ENCODE results near the gene NIF3L1.

DNA sequence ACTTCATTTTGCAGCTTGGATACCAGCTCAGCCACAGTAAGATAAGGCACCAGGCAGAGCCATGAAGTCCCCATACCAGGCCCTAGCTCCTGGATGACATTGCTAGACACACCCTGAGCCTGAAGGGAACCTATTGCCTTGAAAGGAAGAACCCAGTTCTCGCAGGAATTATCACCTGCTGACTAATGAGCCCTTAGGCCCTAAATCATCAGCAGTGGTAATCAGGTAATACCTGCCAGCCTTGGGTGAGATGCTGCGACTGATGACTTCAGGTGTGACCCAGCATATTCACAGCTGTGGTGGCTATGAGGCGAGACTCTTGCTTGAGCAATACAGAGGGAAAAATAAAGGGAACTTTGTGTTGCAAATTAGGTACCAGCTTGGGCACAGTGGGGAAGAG is 49.7 kb upstream of the NIF3L1 start:
- no peak for TF ChIP-seq GATA2 (IDR thresholded peaks at IDR 0.05; ENCODE audit: low read depth, low read length)
- no peak for TF ChIP-seq GATA3 (IDR thresholded peaks at IDR 0.05; ENCODE audit: low read depth, low read length)
